Heart left ventricle (tissue), 16 donors: ENCODE data around the gene CEP83. TPM values are rescaled to one million over a fixed set of nuclear protein-coding genes. Genes with fewer than 3 reads are reported as not detected.
A peak's percentile ranks its signal among the peaks of the same experiment; 100 is the strongest.

Experiments used
- ATAC-seq, 4 donors: fragments of 200-7000 bp; cut with Tn5 transposase; one replicate each; pipeline ENCODE4 v1.9.1; 2020 to 2022; ENCODE audit warnings: moderate library complexity in 4 of 4, mild to moderate bottlenecking in 3 of 4, moderate number of reproducible peaks in 1 of 4
- DNase-seq, 5 donors: peaks; one replicate each; pipeline ENCODE4 v3.0.0-alpha.2; 2020
- H3K27ac ChIP-seq, 12 donors: fragments of 200-600 bp; sonication (generic) in 4 of 12; one replicate each; pipeline versions ENCODE4 v1.5.0 to v1.8.0; 2016 to 2022; ENCODE audit warnings: mild to moderate bottlenecking in 2 of 12
- H3K27me3 ChIP-seq, 9 donors: fragments of 200-600 bp; sonication (generic) in 2 of 9; one replicate each; pipeline versions ENCODE4 v1.5.1 to v1.8.0; 2016 to 2022; ENCODE audit warnings: mild to moderate bottlenecking in 3 of 9
- H3K36me3 ChIP-seq, 9 donors: fragments of 200-600 bp; sonication (generic) in 2 of 9; one replicate each; pipeline versions ENCODE4 v1.5.0 to v1.8.0; 2018 to 2022; ENCODE audit warnings: mild to moderate bottlenecking in 2 of 9
- H3K4me1 ChIP-seq, 12 donors: fragments of 200-600 bp; sonication (generic) in 4 of 12; one replicate each; pipeline versions ENCODE4 v1.5.0 to v1.8.0; 2016 to 2022; ENCODE audit warnings: mild to moderate bottlenecking in 3 of 12
- H3K4me3 ChIP-seq, 12 donors: fragments of 200-600 bp; sonication (generic) in 4 of 12; one replicate each; pipeline versions ENCODE4 v1.5.0 to v1.8.0; 2017 to 2022; ENCODE audit warnings: mild to moderate bottlenecking in 9 of 12, moderate library complexity in 4 of 12
- H3K9me3 ChIP-seq, 12 donors: fragments of 200-600 bp; sonication (generic) in 4 of 12; one replicate each; pipeline versions ENCODE4 v1.5.0 to v1.8.0; 2016 to 2022; ENCODE audit warnings: mild to moderate bottlenecking in 1 of 12
- CTCF ChIP-seq, 12 donors: fragments of 200-600 bp; sonication (generic) in 4 of 12; IDR thresholded peaks; one replicate each; pipeline versions ENCODE4 v1.5.0 to v1.8.0; 2018 to 2022; ENCODE audit warnings: antibody characterized with exemption in 12 of 12, mild to moderate bottlenecking in 5 of 12
- POLR2A ChIP-seq, 2 donors: fragments of 450-650 bp; IDR thresholded peaks; one replicate each; pipeline ENCODE4 v1.6.1; 2017; ENCODE audit warnings: antibody characterized with exemption in 2 of 2, mild to moderate bottlenecking in 2 of 2, moderate library complexity in 2 of 2
- WGBS, 4 donors: extraction: QIAGEN DNeasy Blood & Tissue Kit in 2 of 4; methylation state at CpG; one replicate each; pipeline versions ENCODE4 v1.1.5 to v1.1.7; 2013 to 2018; 5-methylcytosine and 5-hydroxymethylcytosine counted together
- intact Hi-C, 10 donors: fragments of 100-400 bp; cut with DNase I; formaldehyde crosslinking; loops; one replicate each; pipeline versions ENCODE4 v1.11.1 to v1.14.2; 2022
- polyA plus RNA-seq, 2 donors: library from polyadenylated mRNA; stranded (reverse); fragments of 200-250 nt; gene quantifications; one replicate each; pipeline ENCODE4 v1.2.3, GENCODE V29; 2013
- total RNA-seq, 9 donors: library from RNA; depleted of rRNA in 2 of 9; stranded (reverse); fragments of >200 nt in 2 of 9; fragmentation: NEBNext Ultra II Directional in 3 of 9; extraction: Animal tissue kit (Norgen Biotek cat#: 25700) in 3 of 9; gene quantifications; one replicate each; pipeline versions ENCODE4 v1.1.0 to v1.2.4, GENCODE V29; 2016 to 2023
- donor health status: ischemic (EF 13 %, LVEDD 7.1; RV severe dilation, severe dysfunction).
- donor health status: healthy with polysubstance abuse.
- donor health status: DM: no; HTN: yes; CAD: no.
- donor health status: DM: no; HTN: no; CAD: no.
- donor health status: ischemic (EF 25% LVEDD 6.9; RV normal size, moderate dysfunction).
- donor health status: ischemic (EF 25% LVEDD 5.7; RV mildly dilated, moderate dysfunction).
- donor health status: healthy.
- donor health status: DM: yes; HTN: yes; CAD: no.
- donor health status: ischemic (EF 35%, LVEDD 5.7; RV mildly dilated, moderate dysfunction).
- donor health status: nonischemic (EF 11% LVEDD 7.7; RV severe dilation, severe dysfunction).
- donor health status: DM: yes; HTN: yes; CAD: no.
- donor health status: PGD.
- donor health status: ischemic (EF 29% LVEDD 5.4; RV normal size, mild dysfunction).
- donor health status: nonischemic (EF 23%, LVEDD 6.1; RV moderate dilation, normal function).

The CEP83 gene
- total and polyA plus RNA-seq, 11 donors, result 5.4 to 13.4 (median 9.5) TPM

GRCh38 chr12:94272280-94272679 is 187.4 kb downstream of the CEP83 start:
- H3K9me3 ChIP-seq, result no peaks in the 10 kb centered on the region
- intact Hi-C loops, result no loop called here
- no peak overlapping the region for H3K4me3 ChIP-seq
- 92 to 100% (median 95%) methylated on average over 5 of the region's 5 CpGs for WGBS, 4 donors
- DNase-seq (no peak), ATAC-seq (no peak)
- TF ChIP-seq POLR2A (IDR thresholded peaks at IDR 0.05) (no peak), CTCF (IDR thresholded peaks at IDR 0.05) (no peak)
- H3K27me3 ChIP-seq, result no peaks in the 10 kb centered on the region
- peaks cover 0 to 28% (median 6%) of the 10 kb centered on the region in 12 donors for H3K4me1 ChIP-seq
- no peak overlapping the region for H3K27ac ChIP-seq
- peaks cover 0 to 5% (median 0%) of the 10 kb centered on the region in 9 donors for H3K36me3 ChIP-seq

GRCh38 chr12:94271351-94271750 is 188.3 kb downstream of the CEP83 start:
- TF ChIP-seq POLR2A (IDR thresholded peaks at IDR 0.05) (no peak), CTCF (IDR thresholded peaks at IDR 0.05) (no peak)
- peaks cover 0 to 5% (median 0%) of the 10 kb centered on the region in 9 donors for H3K36me3 ChIP-seq
- H3K27me3 ChIP-seq, result no peaks in the 10 kb centered on the region
- H3K27ac ChIP-seq, result peak overlapping the region in 2 of 12 donors; percentile 5 to 27
- intact Hi-C loops, result no loop called here
- no peak overlapping the region for H3K4me3 ChIP-seq
- 74 to 92% (median 81%) methylated on average over 6 of the region's 6 CpGs for WGBS, 4 donors
- ATAC-seq, result no peak
- H3K9me3 ChIP-seq, result no peaks in the 10 kb centered on the region
- DNase-seq, result no peak
- peaks cover 0 to 38% (median 7%) of the 10 kb centered on the region in 12 donors for H3K4me1 ChIP-seq

GRCh38 chr12:94269316-94269999 is 190.2 kb downstream of the CEP83 start:
- H3K4me3 ChIP-seq, result no peak overlapping the region
- intact Hi-C loops, result loop anchor here in 1 of 10 donors (10.0 kb wide), 1 partner anchor 155 kb away; no protein-coding TSS in a partner anchor
- H3K27me3 ChIP-seq, result no peaks in the 10 kb centered on the region
- no peak for DNase-seq
- TF ChIP-seq POLR2A (IDR thresholded peaks at IDR 0.05), result no peak
- TF ChIP-seq CTCF (IDR thresholded peaks at IDR 0.05), result no peak
- H3K9me3 ChIP-seq, result no peaks in the 10 kb centered on the region
- peaks cover 0 to 5% (median 0%) of the 10 kb centered on the region in 9 donors for H3K36me3 ChIP-seq
- H3K4me1 ChIP-seq, result peaks cover 0 to 54% (median 10%) of the 10 kb centered on the region in 12 donors
- ATAC-seq, result no peak
- H3K27ac ChIP-seq, result no peak overlapping the region
- 90 to 93% (median 92%) methylated on average over 4 of the region's 4 CpGs for WGBS, 4 donors

GRCh38 chr12:94267921-94268471 is 191.7 kb downstream of the CEP83 start:
- Histone ChIP-seq H3K4me3 (no peak overlapping the region), H3K27ac (peak overlapping the region in 9 of 12 donors; percentile 20 to 87 (median 62)), H3K36me3 (peaks cover 0 to 2% (median 0%) of the 10 kb centered on the region in 9 donors), H3K27me3 (no peaks in the 10 kb centered on the region), H3K4me1 (peaks cover 0 to 69% (median 20%) of the 10 kb centered on the region in 12 donors), H3K9me3 (no peaks in the 10 kb centered on the region)
- DNase-seq (no peak), ATAC-seq (no peak)
- 78 to 92% (median 84%) methylated on average over 5 of the region's 5 CpGs for WGBS, 4 donors
- intact Hi-C loops, result loop anchor here in 1 of 10 donors (10.0 kb wide), 1 partner anchor 157 kb away; no protein-coding TSS in a partner anchor
- TF ChIP-seq POLR2A (IDR thresholded peaks at IDR 0.05), result no peak
